GM12878 (cell line): ENCODE measurements around the gene PCGF6. TPM values are rescaled to one million over a fixed set of nuclear protein-coding genes. Genes with fewer than 3 reads are reported as not detected.

ENCODE experiments used
- ATAC-seq: fragments of 200-7000 bp; cut with Tn5 transposase; 3 replicates; pipeline ENCODE4 v1.9.1; 2020; ENCODE audit warnings: mild to moderate bottlenecking, moderate library complexity
- BruUV-seq: library from RNA; stranded (reverse); fragments of 400-500 nt; replicated peaks from 2 replicates; lab custom pipeline; 2021; lab: Mats Ljungman, UMichigan
- CTCF ChIA-PET: fragments of 300-600 bp; sonication (Branson Sonifier 250); formaldehyde crosslinking; extraction: SDS; loops from one replicate; lab custom pipeline; 2021; ENCODE audit warnings: inconsistent platforms; lab: Yijun Ruan, JAX
- POLR2A ChIA-PET: fragments of 350-600 bp; formaldehyde crosslinking; extraction: SDS; loops from one replicate; lab custom pipeline; 2021; ENCODE audit warnings: inconsistent platforms; lab: Charles Lee
- RAD21 ChIA-PET: fragments of 300-600 bp; sonication (Branson Sonifier 250); formaldehyde crosslinking; loops from one replicate; lab custom pipeline; 2023; ENCODE audit warnings: antibody characterized with exemption; ENCODE audit not compliant: unreplicated experiment; lab: Charles Lee
- SMC1A ChIA-PET: fragments of 300-600 bp; sonication (Branson Sonifier 250); formaldehyde crosslinking; loops from one replicate; lab custom pipeline; 2023; ENCODE audit not compliant: unreplicated experiment, uncharacterized antibody; lab: Charles Lee
- DNase-seq: peaks from one replicate; pipeline ENCODE4 v3.0.0-alpha.2; 2011; ENCODE audit warnings: low read depth, low spot score
- FAIRE-seq: peaks from 3 replicates; lab custom pipeline; 2011; peaks lifted over from hg19 to GRCh38; lab: Jason Lieb, UNC
- H2AFZ ChIP-seq: 2 replicates; pipeline ENCODE4 v1.6.0; 2011; ENCODE audit warnings: low read depth, low read length, control low read depth; ENCODE audit not compliant: control insufficient read depth
- H3K27ac ChIP-seq: 2 replicates; pipeline ENCODE4 v1.5.1; 2011; ENCODE audit warnings: control low read depth; ENCODE audit not compliant: control insufficient read depth, insufficient read depth
- H3K27me3 ChIP-seq, 2 experiments: replicated peaks in 1 of 2; 2 replicates each; pipeline versions ENCODE4 v1.6.0 to v1.6.1; 2011; ENCODE audit warnings: low read length in 1 of 2; ENCODE audit not compliant: control insufficient read depth in 2 of 2, insufficient read depth in 2 of 2
- H3K36me3 ChIP-seq, 2 experiments: 2 replicates each; pipeline ENCODE4 v1.5.1; 2011; ENCODE audit warnings: low read length in 1 of 2; ENCODE audit not compliant: control insufficient read depth in 2 of 2, insufficient read depth in 2 of 2
- H3K4me1 ChIP-seq: 2 replicates; pipeline ENCODE4 v1.6.1; 2011; ENCODE audit warnings: mild to moderate bottlenecking, low read length, moderate library complexity, mixed read lengths; ENCODE audit not compliant: control insufficient read depth, insufficient read depth
- H3K4me2 ChIP-seq: 2 replicates; pipeline ENCODE4 v1.6.0; 2011; ENCODE audit warnings: control low read depth; ENCODE audit not compliant: control insufficient read depth, insufficient read depth
- H3K4me3 ChIP-seq: fragments of 200-600 bp; sonication (generic); 2 replicates; pipeline ENCODE4 v1.5.1; 2016
- H3K79me2 ChIP-seq: 2 replicates; pipeline ENCODE4 v1.6.0; 2011; ENCODE audit warnings: low read length; ENCODE audit not compliant: control insufficient read depth, insufficient read depth
- H3K9ac ChIP-seq: 2 replicates; pipeline ENCODE4 v1.8.0; 2011; ENCODE audit warnings: low read length, control low read depth, mixed read lengths; ENCODE audit not compliant: control insufficient read depth, insufficient read depth
- H3K9me3 ChIP-seq: replicated peaks from 3 replicates; pipeline ENCODE4 v1.5.1; 2011; ENCODE audit warnings: mild to moderate bottlenecking, low read length; ENCODE audit not compliant: control insufficient read depth, insufficient read depth
- H4K20me1 ChIP-seq: 2 replicates; pipeline ENCODE4 v1.6.0; 2011; ENCODE audit not compliant: control insufficient read depth, insufficient read depth
- BACH1 ChIP-seq: fragments of 450-650 bp; IDR thresholded peaks from 2 replicates; pipeline ENCODE4 v1.6.1; 2017; ENCODE audit warnings: mild to moderate bottlenecking, borderline replicate concordance
- E2F4 ChIP-seq: IDR thresholded peaks from 2 replicates; pipeline ENCODE4 v1.6.1; 2012; ENCODE audit warnings: low read depth, low read length, improper control_type of control experiment
- HDAC2 ChIP-seq: fragments of 200-600 bp; sonication (generic); IDR thresholded peaks from 2 replicates; pipeline ENCODE4 v1.6.1; 2017
- MLLT1 ChIP-seq: fragments of 450-650 bp; IDR thresholded peaks from 2 replicates; pipeline ENCODE4 v1.6.1; 2016; ENCODE audit warnings: mild to moderate bottlenecking
- RB1 ChIP-seq: fragments of 450-650 bp; formaldehyde crosslinking; IDR thresholded peaks from 2 replicates; pipeline ENCODE4 v1.6.1; 2017; ENCODE audit warnings: mild to moderate bottlenecking, borderline replicate concordance
- TARDBP ChIP-seq: IDR thresholded peaks from 2 replicates; pipeline ENCODE4 v1.6.1; 2016; ENCODE audit warnings: borderline replicate concordance
- WGBS: methylation state at CpG from one replicate; pipeline ENCODE4 v1.1.6; 2016; ENCODE audit warnings: low lambda C conversion rate; ENCODE audit not compliant: insufficient replicate concordance, insufficient coverage; ENCODE audit errors: missing lambda C conversion rate; 5-methylcytosine and 5-hydroxymethylcytosine counted together
- in situ Hi-C: fragments of 300-500 bp; cut with MboI; formaldehyde crosslinking; loops from 9 replicates; pipeline ENCODE4 v1.14.3; 2018; ENCODE audit warnings: mixed read lengths
- intact Hi-C: fragments of 100-400 bp; cut with micrococcal nuclease; formaldehyde crosslinking; loops from one replicate; pipeline ENCODE4 v1.14.2; 2022; ENCODE audit not compliant: unreplicated experiment
- polyA plus RNA-seq, 11 experiments: library from polyadenylated mRNA; depleted of rRNA in 4 of 11; unstranded in 6 of 11; stranded (reverse) in 5 of 11; fragments of >200 nt; fragmentation: Nextera tagmentation in 4 of 11; fragmentation: Illumina TruSeq in 1 of 11; extraction: Ambion mirVana in 4 of 11; extraction: Trizol in 1 of 11; gene quantifications; 1 replicate in 1 of 11; 2 replicates in 10 of 11; pipeline versions ENCODE4 v1.2.1 to v1.2.3, GENCODE V29; 2011 to 2016; ENCODE audit warnings: inconsistent platforms in 2 of 11, missing spikeins in 2 of 11, low read depth in 1 of 11
- total RNA-seq, 4 experiments: library from RNA; depleted of rRNA in 3 of 4; stranded (reverse); fragments of >200 nt in 3 of 4; fragmentation: Illumina TruSeq in 1 of 4; extraction: Trizol in 1 of 4; gene quantifications; 2 replicates each; pipeline versions ENCODE4 v1.2.1 to v1.2.3, GENCODE V29; 2013 to 2021
- TF ChIP-seq, protein P1 (sequence below): fragments of 450-650 bp; IDR thresholded peaks from 2 replicates; pipeline ENCODE4 v1.6.1; 2017; ENCODE audit warnings: antibody characterized with exemption, mild to moderate bottlenecking, moderate library complexity

The PCGF6 gene
- total and polyA plus RNA-seq, 10 of the 15 experiments (the other 5 are each of a cell fraction or from before 2014, with no cell fraction given), result 6.5 to 19.1 (median 12.7) TPM

- H3K9ac ChIP-seq, result peak overlapping the region; percentile 84
- H2AFZ ChIP-seq, result peak overlapping the region; percentile 99
- RAD21 ChIA-PET, result no interaction called here
- ATAC-seq (no peak), FAIRE-seq (no peak), DNase-seq (no peak)
- peak overlapping the region; percentile 81 for H3K4me2 ChIP-seq
- peaks cover 0 to 2% of the 10 kb centered on the region in 2 experiments; a peak in 2 of 4 replicates for H3K36me3 ChIP-seq
- CTCF ChIA-PET, result interaction anchor here (0.6 kb wide), 3 partner anchors 19 to 67 kb away, joined by 3 to 4 read pairs (median 3); no protein-coding TSS in a partner anchor
- 52% methylated on average over 15 of the region's 16 CpGs for WGBS
- no TSS peak for BruUV-seq
- H3K9me3 ChIP-seq, result no peaks in the 10 kb centered on the region
- peaks cover 15% of the 10 kb centered on the region for H3K79me2 ChIP-seq
- SMC1A ChIA-PET, result no interaction called here
- H3K4me1 ChIP-seq, result no peaks in the 10 kb centered on the region
- in situ Hi-C loops, result no loop called here
- POLR2A ChIA-PET, result interaction anchor here (0.6 to 1.9 kb wide), 4 partner anchors 17 to 66 kb away, joined by 3 to 8 read pairs (median 4); no protein-coding TSS in a partner anchor
- TF ChIP-seq TARDBP (no peak), RB1 (no peak), MLLT1 (0 out of 2 replicates have a peak, but pooled peaks have one; percentile 60), BACH1 (0 out of 2 replicates have a peak, but pooled peaks have one; percentile 18), HDAC2 (no peak), E2F4 (no peak)
- TF ChIP-seq, protein P1, sequence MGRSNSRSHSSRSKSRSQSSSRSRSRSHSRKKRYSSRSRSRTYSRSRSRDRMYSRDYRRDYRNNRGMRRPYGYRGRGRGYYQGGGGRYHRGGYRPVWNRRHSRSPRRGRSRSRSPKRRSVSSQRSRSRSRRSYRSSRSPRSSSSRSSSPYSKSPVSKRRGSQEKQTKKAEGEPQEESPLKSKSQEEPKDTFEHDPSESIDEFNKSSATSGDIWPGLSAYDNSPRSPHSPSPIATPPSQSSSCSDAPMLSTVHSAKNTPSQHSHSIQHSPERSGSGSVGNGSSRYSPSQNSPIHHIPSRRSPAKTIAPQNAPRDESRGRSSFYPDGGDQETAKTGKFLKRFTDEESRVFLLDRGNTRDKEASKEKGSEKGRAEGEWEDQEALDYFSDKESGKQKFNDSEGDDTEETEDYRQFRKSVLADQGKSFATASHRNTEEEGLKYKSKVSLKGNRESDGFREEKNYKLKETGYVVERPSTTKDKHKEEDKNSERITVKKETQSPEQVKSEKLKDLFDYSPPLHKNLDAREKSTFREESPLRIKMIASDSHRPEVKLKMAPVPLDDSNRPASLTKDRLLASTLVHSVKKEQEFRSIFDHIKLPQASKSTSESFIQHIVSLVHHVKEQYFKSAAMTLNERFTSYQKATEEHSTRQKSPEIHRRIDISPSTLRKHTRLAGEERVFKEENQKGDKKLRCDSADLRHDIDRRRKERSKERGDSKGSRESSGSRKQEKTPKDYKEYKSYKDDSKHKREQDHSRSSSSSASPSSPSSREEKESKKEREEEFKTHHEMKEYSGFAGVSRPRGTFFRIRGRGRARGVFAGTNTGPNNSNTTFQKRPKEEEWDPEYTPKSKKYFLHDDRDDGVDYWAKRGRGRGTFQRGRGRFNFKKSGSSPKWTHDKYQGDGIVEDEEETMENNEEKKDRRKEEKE, result no peak
- H3K27ac ChIP-seq, result peak overlapping the region; percentile 82
- no peaks in the 10 kb centered on the region for H3K27me3 ChIP-seq
- intact Hi-C loops, result loop anchor here (2.0 to 5.0 kb wide), 2 partner anchors 19 to 47 kb away; partner anchors contain the start of genes ATP5MK and PDCD11
- peak overlapping the region; percentile 85 for H3K4me3 ChIP-seq
- no peaks in the 10 kb centered on the region for H4K20me1 ChIP-seq
These were observed 794 bp downstream of the PCGF6 start for GRCh38 chr10:103350175-103350516.
